B cell (primary cell): ENCODE data around the gene RCE1. TPM values are rescaled to one million over a fixed set of nuclear protein-coding genes. Genes with fewer than 3 reads are reported as not detected.

Experiments
- ATAC-seq: fragments of 200-7000 bp; cut with Tn5 transposase; one replicate; pipeline ENCODE4 v1.10.0; 2021; ENCODE audit warnings: low read depth, mild to moderate bottlenecking, moderate number of reproducible peaks, moderate library complexity
- CTCF ChIA-PET: fragments of 350-600 bp; sonication (Branson Sonifier 250); formaldehyde crosslinking; loops from one replicate; lab custom pipeline; 2021; ENCODE audit warnings: antibody characterized with exemption, inconsistent platforms; lab: Charles Lee
- POLR2A ChIA-PET: fragments of 350-600 bp; sonication (Branson Sonifier 250); formaldehyde crosslinking; loops from one replicate; lab custom pipeline; 2021; ENCODE audit warnings: antibody characterized with exemption; lab: Charles Lee
- DNase-seq: peaks from one replicate; pipeline ENCODE4 v3.0.0; 2013
- H2AFZ ChIP-seq: 2 replicates; pipeline ENCODE4 v1.6.1; 2012; ENCODE audit warnings: mild to moderate bottlenecking, low read depth, low read length; ENCODE audit not compliant: insufficient read depth, poor library complexity, severe bottlenecking
- H3K27ac ChIP-seq, 2 donors: 1 replicate in 1 of 2; 2 replicates in 1 of 2; pipeline ENCODE4 v1.5.1; 2012 to 2013; ENCODE audit warnings: low read length in 2 of 2, mild to moderate bottlenecking in 2 of 2, moderate library complexity in 1 of 2
- H3K27me3 ChIP-seq, 4 experiments: fragments of 200-600 bp in 1 of 4; sonication (generic) in 1 of 4; replicated peaks in 1 of 4; 1 replicate in 2 of 4; 2 replicates in 2 of 4; pipeline versions ENCODE4 v1.6.1 to v1.7.0; 2013 to 2016; ENCODE audit warnings: low read length in 3 of 4, mild to moderate bottlenecking in 2 of 4, mixed read lengths in 1 of 4, moderate library complexity in 1 of 4; ENCODE audit not compliant: insufficient read depth in 4 of 4, control insufficient read depth in 3 of 4; ENCODE audit errors: control extremely low read depth in 1 of 4
- H3K36me3 ChIP-seq, 2 experiments: replicated peaks in 1 of 2; 1 replicate in 1 of 2; 2 replicates in 1 of 2; pipeline versions ENCODE4 v1.6.1 to v1.7.1; 2013; ENCODE audit warnings: low read length in 1 of 2; ENCODE audit not compliant: insufficient read depth in 2 of 2, control insufficient read depth in 1 of 2; ENCODE audit errors: control extremely low read depth in 1 of 2, extremely low read depth in 1 of 2
- H3K4me1 ChIP-seq, 2 donors: fragments of 200-600 bp in 1 of 2; sonication (generic) in 1 of 2; 1 replicate in 1 of 2; 2 replicates in 1 of 2; pipeline versions ENCODE4 v1.5.1 to v1.6.1; 2013 to 2017; ENCODE audit warnings: low read length in 2 of 2; ENCODE audit not compliant: control insufficient read depth in 2 of 2, insufficient read depth in 2 of 2
- H3K4me2 ChIP-seq: replicated peaks from 2 replicates; pipeline ENCODE3; 2012; ENCODE audit warnings: mild to moderate bottlenecking, low read depth, low read length; ENCODE audit not compliant: poor library complexity, severe bottlenecking
- H3K4me3 ChIP-seq, 5 experiments: fragments of 200-600 bp in 1 of 5; sonication (generic) in 1 of 5; 1 replicate in 3 of 5; 2 replicates in 2 of 5; pipeline versions ENCODE4 v1.5.1 to v1.7.0; 2011 to 2016; ENCODE audit warnings: low read length in 4 of 5, mild to moderate bottlenecking in 4 of 5, low read depth in 2 of 5, control low read depth in 1 of 5, moderate library complexity in 1 of 5; ENCODE audit not compliant: insufficient read depth in 1 of 5; ENCODE audit errors: control extremely low read depth in 1 of 5, extremely low read depth in 1 of 5
- H3K79me2 ChIP-seq: fragments of 200-600 bp; sonication (generic); one replicate; pipeline ENCODE4 v1.6.0; 2016; ENCODE audit warnings: low read length; ENCODE audit not compliant: control insufficient read depth, insufficient read depth
- H3K9ac ChIP-seq: fragments of 200-600 bp; sonication (generic); 2 replicates; pipeline ENCODE4 v1.6.1; 2017; ENCODE audit warnings: mild to moderate bottlenecking, low read length, moderate library complexity
- H3K9me3 ChIP-seq, 3 donors: one replicate each; pipeline versions ENCODE4 v1.6.1 to v1.7.1; 2013; ENCODE audit warnings: low read length in 2 of 3; ENCODE audit not compliant: control insufficient read depth in 2 of 3, insufficient read depth in 1 of 3; ENCODE audit errors: control extremely low read depth in 1 of 3
- H4K20me1 ChIP-seq: 2 replicates; pipeline ENCODE4 v1.6.0; 2012; ENCODE audit warnings: mild to moderate bottlenecking, low read length; ENCODE audit not compliant: insufficient read depth, control insufficient read depth, poor library complexity, severe bottlenecking
- H3K27ac Mint-ChIP-seq: one replicate; pipeline ENCODE4 v1.8.0; 2021; ENCODE audit warnings: mixed read lengths
- H3K27me3 Mint-ChIP-seq: one replicate; pipeline ENCODE4 v1.8.0; 2021; ENCODE audit warnings: mixed read lengths
- H3K4me1 Mint-ChIP-seq: one replicate; pipeline ENCODE4 v1.8.0; 2021; ENCODE audit warnings: mixed read lengths
- H3K4me3 Mint-ChIP-seq: one replicate; pipeline ENCODE4 v1.8.0; 2021; ENCODE audit warnings: mixed read lengths
- H3K9me3 Mint-ChIP-seq: one replicate; pipeline ENCODE4 v1.8.0; 2022; ENCODE audit warnings: mixed read lengths; ENCODE audit not compliant: insufficient read depth
- CTCF ChIP-seq: fragments of 200-600 bp; IDR thresholded peaks from one replicate; pipeline ENCODE4 v1.8.0; 2022; ENCODE audit warnings: antibody characterized with exemption, mild to moderate bottlenecking
- EZH2 ChIP-seq: IDR thresholded peaks from 2 replicates; pipeline ENCODE4 v1.6.1; 2012; ENCODE audit warnings: borderline replicate concordance, low read depth, mild to moderate bottlenecking, moderate library complexity, low read length; ENCODE audit not compliant: insufficient read depth, poor library complexity, severe bottlenecking
- WGBS: methylation state at CpG from one replicate; pipeline ENCODE4 v1.1.5; 2013; ENCODE audit warnings: missing lambda C conversion rate; ENCODE audit not compliant: insufficient coverage; 5-methylcytosine and 5-hydroxymethylcytosine counted together
- intact Hi-C: fragments of 100-400 bp; cut with micrococcal nuclease; formaldehyde crosslinking; loops from one replicate; pipeline ENCODE4 v1.10.0; 2022
- polyA plus RNA-seq: library from polyadenylated mRNA; depleted of rRNA; stranded (reverse); fragments of >200 nt; gene quantifications from 2 replicates; pipeline ENCODE4 v1.2.3, GENCODE V29; 2012
- total RNA-seq, 2 donors: library from RNA; stranded (reverse); fragments of 120-200 nt in 1 of 2; gene quantifications; 1 replicate in 1 of 2; 2 replicates in 1 of 2; pipeline versions ENCODE4 v1.2.3 to v1.2.4, GENCODE V29; 2013 to 2022

The RCE1 gene
- total and polyA plus RNA-seq, 2 donors (not counting 1 experiment from before 2014, with no cell fraction given) = 31.6 to 59.7 TPM

- no peak overlapping the region for H3K4me3 Mint-ChIP-seq
- ChIA-PET POLR2A (no interaction called here), CTCF (interaction anchor here (1.4 to 3.8 kb wide), 3 partner anchors 15 to 188 kb away, joined by 3 to 28 read pairs (median 12); no protein-coding TSS in a partner anchor)
- Histone ChIP-seq H3K9me3 (no peaks in the 10 kb centered on the region), H2AFZ (no peak overlapping the region), H3K27ac (no peak overlapping the region), H3K9ac (no peak overlapping the region), H3K4me2 (no peak overlapping the region), H3K79me2 (no peaks in the 10 kb centered on the region), H3K4me3 (no peak overlapping the region), H3K4me1 (no peaks in the 10 kb centered on the region), H3K27me3 (peaks cover 0 to 5% (median 0%) of the 10 kb centered on the region in 4 experiments), H4K20me1 (no peaks in the 10 kb centered on the region), H3K36me3 (no peaks in the 10 kb centered on the region)
- WGBS = 90% methylated on average over 14 of the region's 14 CpGs
- ATAC-seq (no peak), DNase-seq (no peak)
- H3K4me1 Mint-ChIP-seq = no peaks in the 10 kb centered on the region
- peaks cover 13% of the 10 kb centered on the region for H3K27me3 Mint-ChIP-seq
- TF ChIP-seq CTCF = no peak
- no peak for TF ChIP-seq EZH2
- no peak overlapping the region for H3K27ac Mint-ChIP-seq
- H3K9me3 Mint-ChIP-seq = no peaks in the 10 kb centered on the region
- intact Hi-C loops = loop anchor here (1.0 kb wide), 2 partner anchors 48 to 474 kb away; no protein-coding TSS in a partner anchor
These were observed 39.3 kb downstream of the RCE1 start for GRCh38 chr11:66882561-66883015.
